GM21528 (cell line): ENCODE data around the gene ZNF507.
"Not testable (repeated sequence)": the region's sequence is repeated elsewhere in the genome, so short reads cannot be mapped to it uniquely, and the experiment has no call there.

Experiments
- ATAC-seq: cut with Tn5 transposase; IDR thresholded peaks from one replicate; pipeline ENCODE4 v1.9.1; 2021; ENCODE audit warnings: mild to moderate bottlenecking, moderate library complexity; ENCODE audit not compliant: unreplicated experiment, low FRiP score

ZNF507 gene

DNA sequence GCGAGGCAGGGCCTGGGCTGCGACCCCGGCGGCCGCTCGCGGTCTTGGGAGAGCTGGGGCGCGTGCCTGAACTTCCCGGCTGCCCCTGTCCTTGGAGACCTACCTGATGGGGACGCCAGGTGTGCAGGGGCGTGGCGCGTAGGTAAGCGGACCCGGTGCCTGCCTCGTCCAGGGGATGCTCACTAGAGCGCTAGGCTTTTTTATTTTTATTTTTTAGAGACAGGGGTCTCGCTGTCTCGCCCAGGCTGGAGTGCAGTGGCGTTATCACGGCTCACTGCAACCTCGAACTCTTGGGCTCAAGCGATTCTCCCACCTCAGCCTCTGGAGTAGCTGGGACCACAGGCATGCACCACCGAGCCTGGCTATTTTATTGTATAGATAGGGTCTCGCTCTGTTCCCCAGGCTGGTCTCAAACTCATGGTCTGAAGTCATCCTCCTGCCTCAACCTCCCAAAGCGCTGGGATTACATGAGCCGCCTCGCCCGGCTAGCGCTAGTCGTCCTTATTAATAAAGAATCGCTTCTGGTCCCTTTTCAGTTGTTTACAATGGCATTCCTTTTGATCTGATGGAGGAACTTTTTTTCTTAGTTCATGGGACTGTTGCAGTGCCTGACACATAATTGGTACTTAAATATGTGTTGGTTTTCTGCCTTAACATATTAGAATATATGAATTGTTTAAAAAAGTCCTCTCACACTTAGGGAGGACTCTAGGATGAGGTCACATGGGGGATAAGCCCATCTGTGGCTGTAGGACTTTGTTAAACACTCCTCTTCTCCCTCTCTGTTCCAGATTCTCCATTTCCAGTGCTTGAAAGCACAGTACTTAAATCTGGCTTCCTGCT is 61.0 kb downstream of the ZNF507 start:
- ATAC-seq, result no peak

- no peak for ATAC-seq
These were observed 61.9 kb downstream of the ZNF507 start for GRCh38 chr19:32407004-32407992.

DNA sequence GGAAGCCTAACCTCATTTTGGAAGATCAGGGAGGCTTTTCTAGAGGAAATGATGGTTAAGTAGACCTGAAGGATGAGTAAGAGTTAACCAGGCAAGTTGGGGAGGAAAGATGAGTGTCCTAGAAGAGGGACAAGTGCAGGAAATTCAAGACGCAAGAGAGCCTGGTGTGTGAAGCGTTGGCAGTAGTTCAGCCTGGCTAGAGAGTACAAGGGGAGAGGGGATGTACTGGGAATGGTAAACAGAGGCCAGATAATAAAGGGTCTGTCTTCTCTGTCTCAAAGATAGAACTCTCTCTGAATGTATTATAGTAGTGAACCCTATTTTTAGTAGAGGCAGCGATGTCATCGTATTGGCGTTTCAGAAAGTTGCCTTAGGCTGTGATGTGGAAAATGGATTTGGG is 69.8 kb downstream of the ZNF507 start:
- ATAC-seq, result no peak

DNA sequence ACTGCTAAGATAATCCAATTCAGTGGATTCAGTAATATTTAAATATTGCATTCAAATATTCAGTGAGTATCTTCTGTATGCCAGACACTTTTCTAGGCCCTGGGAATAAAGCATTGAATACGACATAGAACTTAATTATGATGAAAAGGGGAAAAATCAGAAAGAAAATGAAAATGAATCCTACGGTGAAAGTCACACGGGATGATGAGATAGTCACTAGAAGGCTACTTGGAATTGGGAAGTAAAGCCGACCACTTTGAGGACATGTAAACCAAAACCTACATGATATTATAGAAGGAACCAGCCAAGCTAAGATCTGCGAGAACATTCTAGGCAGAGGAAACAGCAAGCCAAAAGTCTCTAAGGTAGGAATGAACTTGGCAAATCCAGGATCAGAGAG is 70.3 kb downstream of the ZNF507 start:
- no peak for ATAC-seq

- ATAC-seq, result no peak
These were observed 71.5 kb downstream of the ZNF507 start for GRCh38 chr19:32416749-32417456.

- ATAC-seq, result no peak
These were observed 72.7 kb downstream of the ZNF507 start for GRCh38 chr19:32418155-32418554.

DNA sequence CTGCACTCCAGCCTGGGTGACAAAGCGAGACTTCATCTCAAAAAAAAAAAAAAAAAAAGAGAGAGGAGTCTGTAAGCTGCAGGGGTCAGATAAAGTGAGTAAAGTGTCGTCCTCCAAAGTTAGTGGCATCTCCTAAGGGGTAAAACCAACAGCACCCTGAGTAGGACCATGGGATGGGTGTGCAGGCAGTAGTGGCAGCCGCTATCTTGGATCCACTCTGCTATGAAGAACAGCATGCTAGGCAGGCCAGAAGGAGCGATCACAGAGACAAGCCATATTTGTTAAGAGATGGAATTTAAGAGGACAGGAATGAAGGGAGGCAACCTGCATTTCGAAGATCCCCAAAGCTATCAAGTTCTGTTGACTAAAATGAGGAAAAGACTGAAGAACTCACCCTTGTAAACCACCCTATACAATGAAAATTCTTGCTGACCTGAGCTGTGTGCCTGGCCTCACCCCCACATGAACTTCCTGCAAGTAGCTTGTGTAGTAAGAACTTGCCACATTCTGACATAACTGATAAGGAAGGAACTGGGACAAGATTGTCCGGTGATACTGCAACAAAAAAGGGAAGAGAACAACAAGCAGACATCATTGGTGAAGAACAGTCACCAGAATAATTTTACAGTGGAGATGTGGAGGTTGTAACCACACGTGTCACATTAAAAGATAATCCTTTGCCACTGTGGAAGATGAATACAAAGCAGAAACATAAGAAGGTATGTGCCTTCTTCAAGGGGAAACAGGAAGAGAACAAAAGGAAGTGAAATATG is 76.4 kb downstream of the ZNF507 start:
- ATAC-seq, result no peak

GRCh38 chr19:32422435-32422834 is 77.0 kb downstream of the ZNF507 start:
- no peak for ATAC-seq

DNA sequence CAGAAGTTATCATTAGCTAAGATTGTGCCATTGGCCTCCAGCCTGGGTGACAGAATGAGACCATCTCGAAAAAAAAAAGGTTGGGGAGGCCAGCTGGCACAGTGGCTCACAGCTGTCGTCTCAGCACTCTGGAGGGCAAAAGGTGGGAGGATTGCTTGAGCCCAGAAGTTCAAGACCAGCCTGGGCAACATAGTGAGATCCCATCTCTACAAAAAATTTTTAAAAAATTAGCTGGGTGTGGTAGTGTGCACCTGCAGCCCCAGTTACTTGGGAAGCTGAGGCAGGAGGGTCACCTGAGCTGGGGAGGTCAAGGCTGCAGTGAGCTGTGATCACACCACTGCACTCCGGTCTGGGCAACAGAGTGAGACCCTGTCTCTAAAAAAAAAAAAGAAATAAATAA is 78.5 kb downstream of the ZNF507 start:
- not testable (repeated sequence) for ATAC-seq

DNA sequence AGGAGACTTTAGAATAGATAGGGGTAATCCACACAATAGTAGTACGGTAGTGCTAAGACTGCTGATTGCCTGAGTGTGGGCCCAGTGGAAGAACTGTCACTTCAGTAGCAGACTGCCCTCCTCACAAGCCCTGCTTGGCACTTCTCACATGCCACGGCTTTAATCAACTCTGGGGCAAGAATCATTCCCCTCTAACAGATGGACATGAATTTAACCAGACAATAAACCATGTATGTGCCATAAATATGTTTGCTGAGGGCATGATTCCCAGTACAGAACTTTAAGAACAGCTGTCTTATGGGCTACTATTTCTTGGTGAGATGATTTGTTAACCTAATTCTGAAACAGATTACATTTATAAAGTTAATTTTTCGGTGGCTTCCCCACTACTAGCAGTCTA is 82.1 kb downstream of the ZNF507 start:
- ATAC-seq, result no peak

DNA sequence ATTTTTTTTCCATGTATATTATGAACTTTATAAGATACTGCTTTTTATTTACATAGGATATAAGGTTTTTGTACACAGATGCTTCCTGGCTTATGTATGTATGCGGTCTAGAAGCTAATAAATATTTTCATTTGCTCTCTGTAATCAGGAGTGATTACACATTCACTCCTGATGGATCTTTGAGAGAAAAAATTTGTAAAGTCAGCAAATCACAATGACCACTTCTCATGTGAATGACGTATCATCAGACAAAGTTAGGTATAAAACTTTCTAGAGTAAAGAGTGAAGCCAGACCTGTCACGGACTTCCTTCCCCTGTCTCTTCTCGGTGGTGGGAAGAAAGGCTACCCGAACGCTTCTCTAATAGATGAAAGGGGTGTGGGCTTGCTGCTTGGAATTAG is 91.3 kb downstream of the ZNF507 start:
- ATAC-seq, result no peak

- no peak for ATAC-seq
These were observed 91.7 kb downstream of the ZNF507 start for GRCh38 chr19:32437096-32437495.
